HG03575 (cell line): ENCODE data around the gene SF3B1.
"Not testable (repeated sequence)": the region's sequence is repeated elsewhere in the genome, so short reads cannot be mapped to it uniquely, and the experiment has no call there.

ENCODE experiments used
- ATAC-seq: cut with Tn5 transposase; IDR thresholded peaks from one replicate; pipeline ENCODE4 v1.9.1; 2021; ENCODE audit not compliant: unreplicated experiment, insufficient number of reproducible peaks, low FRiP score; ENCODE audit errors: extremely low read depth

SF3B1 gene

GRCh38 chr2:197434541-197435513 is at the start of gene SF3B1:
TSS of gene SF3B1 (minus strand) at chr2:197435028. CDS start at chr2:197434999, 29 bp downstream.
- peak; percentile 68 for ATAC-seq

GRCh38 chr2:197484248-197484647 is 49.4 kb upstream of the SF3B1 start:
- not testable (repeated sequence) for ATAC-seq

- ATAC-seq = no peak
Measured at GRCh38 chr2:197480165-197481036, 45.6 kb upstream of the SF3B1 start.

GRCh38 chr2:197477797-197478196 is 43.0 kb upstream of the SF3B1 start:
- ATAC-seq = no peak

GRCh38 chr2:197472166-197472565 is 37.3 kb upstream of the SF3B1 start:
- no peak for ATAC-seq

- no peak for ATAC-seq
Measured at GRCh38 chr2:197464175-197464574, 29.3 kb upstream of the SF3B1 start.

- no peak for ATAC-seq
Measured at GRCh38 chr2:197461057-197461456, 26.2 kb upstream of the SF3B1 start.

- ATAC-seq = no peak
Measured at GRCh38 chr2:197460649-197461048, 25.8 kb upstream of the SF3B1 start.

- ATAC-seq = no peak
Measured at GRCh38 chr2:197455428-197455827, 20.6 kb upstream of the SF3B1 start.

GRCh38 chr2:197454923-197455322 is 20.1 kb upstream of the SF3B1 start:
- no peak for ATAC-seq

GRCh38 chr2:197453914-197454398 is 19.1 kb upstream of the SF3B1 start:
- peak; percentile 13 for ATAC-seq

- ATAC-seq = peak; percentile 92
Measured at GRCh38 chr2:197453123-197453913, 18.5 kb upstream of the SF3B1 start, which contains the start of gene COQ10B. TSS of gene COQ10B (plus strand) at chr2:197453552. CDS start at chr2:197453561, 9 bp downstream.

- no peak for ATAC-seq
Measured at GRCh38 chr2:197452754-197453122, 17.9 kb upstream of the SF3B1 start.

- ATAC-seq = not testable (repeated sequence)
Measured at GRCh38 chr2:197450935-197451358, 16.1 kb upstream of the SF3B1 start.

GRCh38 chr2:197450465-197450864 is 15.6 kb upstream of the SF3B1 start:
- no peak for ATAC-seq

- ATAC-seq = no peak
Measured at GRCh38 chr2:197446844-197447243, 12.0 kb upstream of the SF3B1 start.

- ATAC-seq = no peak
Measured at GRCh38 chr2:197445746-197446145, 10.9 kb upstream of the SF3B1 start.

GRCh38 chr2:197442857-197443256 is 8.0 kb upstream of the SF3B1 start:
- ATAC-seq = no peak

GRCh38 chr2:197437380-197437779 is 2.6 kb upstream of the SF3B1 start:
- no peak for ATAC-seq
